AG09319 (cell line): Measurements from ENCODE around the gene CGGBP1.
A peak's percentile ranks its signal among the peaks of the same experiment; 100 is the strongest.

ENCODE experiments used
- DNase-seq: peaks from one replicate; pipeline ENCODE4 v3.0.0-alpha.2; 2010; ENCODE audit warnings: low read depth; ENCODE audit errors: extremely low read depth
- TF ChIP-seq, protein P1 (sequence below): IDR thresholded peaks from 2 replicates; pipeline ENCODE4 v1.5.1; 2011; ENCODE audit warnings: low read depth, mild to moderate bottlenecking, inconsistent platforms, low read length, moderate library complexity

Gene CGGBP1

DNA sequence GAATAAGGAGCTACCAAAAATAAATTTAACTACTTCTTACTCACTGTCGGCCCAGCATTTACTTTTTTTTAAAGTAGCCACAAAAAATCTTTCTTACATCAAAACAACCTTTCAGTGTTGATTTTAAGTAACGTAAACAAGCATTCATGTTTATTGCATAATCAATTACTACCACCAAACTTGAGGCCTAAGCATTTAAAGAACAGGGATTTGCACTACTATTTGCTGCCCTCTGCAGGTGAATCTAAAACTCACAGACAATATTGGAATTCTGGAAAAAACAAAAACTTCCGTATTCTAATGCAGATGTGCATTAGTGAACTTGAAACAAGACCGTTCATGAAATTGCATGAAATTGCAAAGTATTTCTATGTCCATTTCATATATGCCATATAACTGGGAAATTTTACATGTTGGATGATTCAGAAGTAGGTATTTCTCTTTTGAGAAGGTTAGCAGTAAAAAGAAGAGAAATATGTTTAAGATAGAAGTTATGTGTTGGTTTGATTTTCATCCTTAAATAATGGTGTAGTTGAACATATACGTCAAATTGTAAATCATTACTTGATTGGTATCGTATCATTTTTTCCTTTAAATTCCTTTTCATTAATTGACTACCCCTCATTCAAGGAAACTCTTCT is 55.6 kb downstream of the CGGBP1 start:
- TF ChIP-seq, protein P1, sequence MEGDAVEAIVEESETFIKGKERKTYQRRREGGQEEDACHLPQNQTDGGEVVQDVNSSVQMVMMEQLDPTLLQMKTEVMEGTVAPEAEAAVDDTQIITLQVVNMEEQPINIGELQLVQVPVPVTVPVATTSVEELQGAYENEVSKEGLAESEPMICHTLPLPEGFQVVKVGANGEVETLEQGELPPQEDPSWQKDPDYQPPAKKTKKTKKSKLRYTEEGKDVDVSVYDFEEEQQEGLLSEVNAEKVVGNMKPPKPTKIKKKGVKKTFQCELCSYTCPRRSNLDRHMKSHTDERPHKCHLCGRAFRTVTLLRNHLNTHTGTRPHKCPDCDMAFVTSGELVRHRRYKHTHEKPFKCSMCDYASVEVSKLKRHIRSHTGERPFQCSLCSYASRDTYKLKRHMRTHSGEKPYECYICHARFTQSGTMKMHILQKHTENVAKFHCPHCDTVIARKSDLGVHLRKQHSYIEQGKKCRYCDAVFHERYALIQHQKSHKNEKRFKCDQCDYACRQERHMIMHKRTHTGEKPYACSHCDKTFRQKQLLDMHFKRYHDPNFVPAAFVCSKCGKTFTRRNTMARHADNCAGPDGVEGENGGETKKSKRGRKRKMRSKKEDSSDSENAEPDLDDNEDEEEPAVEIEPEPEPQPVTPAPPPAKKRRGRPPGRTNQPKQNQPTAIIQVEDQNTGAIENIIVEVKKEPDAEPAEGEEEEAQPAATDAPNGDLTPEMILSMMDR: peak; percentile 72
- peak; percentile 11 for DNase-seq

DNA sequence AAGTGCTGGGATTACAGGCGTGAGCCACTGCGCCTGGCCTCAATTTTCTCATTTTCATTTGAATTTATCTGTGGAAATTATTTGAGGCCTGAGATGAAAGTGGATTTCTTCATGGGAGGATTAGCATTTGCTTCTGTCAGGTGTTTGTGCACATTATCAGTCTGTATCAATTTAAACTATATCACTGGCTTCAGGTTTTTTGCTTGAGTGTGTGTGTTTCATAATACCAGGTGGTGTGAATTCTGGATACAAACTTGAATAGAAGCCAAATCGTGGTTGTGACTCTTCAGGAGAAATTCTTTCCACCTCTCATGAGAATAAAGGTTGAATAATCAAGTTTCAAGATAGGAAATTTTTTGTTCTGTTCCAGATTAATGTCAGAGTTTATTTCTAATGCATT is 56.4 kb downstream of the CGGBP1 start:
- no peak for DNase-seq
- TF ChIP-seq, protein P1: no peak
